Measurements from ENCODE around the gene HOOK2. TPM values are rescaled to one million over a fixed set of nuclear protein-coding genes. Genes with fewer than 3 reads are reported as not detected.

The HOOK2 gene
- total RNA-seq, 1 donor from 2014 or later = 25.9 TPM

- TF ChIP-seq EZH2 (IDR thresholded peaks at IDR 0.05; ENCODE audit: insufficient read depth, low read length) (no peak), CTCF (IDR thresholded peaks at IDR 0.05; ENCODE audit: insufficient read depth, low read depth, low read length) (no peak)
- Histone ChIP-seq H3K9me3 (ENCODE audit: insufficient read depth, low read depth, low read length) (no peaks in the 10 kb centered on the region), H3K9ac (ENCODE audit: low read length) (no peak overlapping the region), H3K4me3 (ENCODE audit: insufficient read depth, low read depth, low read length) (no peak overlapping the region), H3K79me2 (ENCODE audit: insufficient read depth, low read length) (no peaks in the 10 kb centered on the region), H3K27me3 (ENCODE audit: insufficient read depth, low read length) (no peaks in the 10 kb centered on the region), H2AFZ (ENCODE audit: low read depth, low read length) (no peak overlapping the region), H4K20me1 (ENCODE audit: insufficient read depth, low read length) (no peaks in the 10 kb centered on the region), H3K36me3 (ENCODE audit: insufficient read depth, low read length) (no peaks in the 10 kb centered on the region), H3K4me2 (ENCODE audit: low read length) (no peak overlapping the region), H3K4me1 (ENCODE audit: insufficient read depth, low read length) (no peaks in the 10 kb centered on the region), H3K27ac (ENCODE audit: low read depth, low read length) (no peak overlapping the region)
- H3K4me3 Mint-ChIP-seq (ENCODE audit: unreplicated experiment) = no peak overlapping the region
- peaks cover 9% of the 10 kb centered on the region for H3K4me1 Mint-ChIP-seq (ENCODE audit: low read depth, unreplicated experiment)
- no peak for FAIRE-seq
- H3K27ac Mint-ChIP-seq (ENCODE audit: unreplicated experiment) = no peak overlapping the region
- no peak for DNase-seq (ENCODE audit: low read depth)
- H3K27me3 Mint-ChIP-seq (ENCODE audit: low read depth, unreplicated experiment) = peaks cover 5% of the 10 kb centered on the region
- H3K36me3 Mint-ChIP-seq (ENCODE audit: low read depth, unreplicated experiment) = peaks cover 17% of the 10 kb centered on the region
- no peaks in the 10 kb centered on the region for H3K9me3 Mint-ChIP-seq (ENCODE audit: unreplicated experiment)
Measured at GRCh38 chr19:12769689-12770088, 5.7 kb downstream of the HOOK2 start.

- TF ChIP-seq EZH2 (IDR thresholded peaks at IDR 0.05; ENCODE audit: insufficient read depth, low read length) = no peak
- TF ChIP-seq CTCF (IDR thresholded peaks at IDR 0.05; ENCODE audit: insufficient read depth, low read depth, low read length) = no peak
- H3K36me3 ChIP-seq (ENCODE audit: insufficient read depth, low read length) = no peaks in the 10 kb centered on the region
- H3K27me3 Mint-ChIP-seq (ENCODE audit: low read depth, unreplicated experiment) = peaks cover 5% of the 10 kb centered on the region
- DNase-seq (ENCODE audit: low read depth) (no peak), FAIRE-seq (no peak)
- H2AFZ ChIP-seq (ENCODE audit: low read depth, low read length) = no peak overlapping the region
- H3K4me3 Mint-ChIP-seq (ENCODE audit: unreplicated experiment) = no peak overlapping the region
- H3K27ac Mint-ChIP-seq (ENCODE audit: unreplicated experiment) = no peak overlapping the region
- H3K4me2 ChIP-seq (ENCODE audit: low read length) = no peak overlapping the region
- no peaks in the 10 kb centered on the region for H3K9me3 ChIP-seq (ENCODE audit: insufficient read depth, low read depth, low read length)
- no peaks in the 10 kb centered on the region for H3K4me1 ChIP-seq (ENCODE audit: insufficient read depth, low read length)
- H3K4me1 Mint-ChIP-seq (ENCODE audit: low read depth, unreplicated experiment) = no peaks in the 10 kb centered on the region
- peaks cover 26% of the 10 kb centered on the region for H3K36me3 Mint-ChIP-seq (ENCODE audit: low read depth, unreplicated experiment)
- H4K20me1 ChIP-seq (ENCODE audit: insufficient read depth, low read length) = no peaks in the 10 kb centered on the region
- no peak overlapping the region for H3K9ac ChIP-seq (ENCODE audit: low read length)
- no peak overlapping the region for H3K27ac ChIP-seq (ENCODE audit: low read depth, low read length)
- H3K9me3 Mint-ChIP-seq (ENCODE audit: unreplicated experiment) = no peaks in the 10 kb centered on the region
- no peak overlapping the region for H3K4me3 ChIP-seq (ENCODE audit: insufficient read depth, low read depth, low read length)
- H3K79me2 ChIP-seq (ENCODE audit: insufficient read depth, low read length) = no peaks in the 10 kb centered on the region
- H3K27me3 ChIP-seq (ENCODE audit: insufficient read depth, low read length) = no peaks in the 10 kb centered on the region
Measured at GRCh38 chr19:12767666-12768065, 7.7 kb downstream of the HOOK2 start.

- H3K9me3 Mint-ChIP-seq (ENCODE audit: unreplicated experiment) = no peaks in the 10 kb centered on the region
- peak overlapping the region; percentile 72 for H3K4me3 Mint-ChIP-seq (ENCODE audit: unreplicated experiment)
- H3K79me2 ChIP-seq (ENCODE audit: insufficient read depth, low read length) = no peaks in the 10 kb centered on the region
- H3K4me1 ChIP-seq (ENCODE audit: insufficient read depth, low read length) = no peaks in the 10 kb centered on the region
- H3K4me2 ChIP-seq (ENCODE audit: low read length) = no peak overlapping the region
- H3K9me3 ChIP-seq (ENCODE audit: insufficient read depth, low read depth, low read length) = no peaks in the 10 kb centered on the region
- no peak for TF ChIP-seq EZH2 (IDR thresholded peaks at IDR 0.05; ENCODE audit: insufficient read depth, low read length)
- TF ChIP-seq CTCF (IDR thresholded peaks at IDR 0.05; ENCODE audit: insufficient read depth, low read depth, low read length) = no peak
- H3K9ac ChIP-seq (ENCODE audit: low read length) = no peak overlapping the region
- peaks cover 5% of the 10 kb centered on the region for H3K27me3 Mint-ChIP-seq (ENCODE audit: low read depth, unreplicated experiment)
- FAIRE-seq (no peak), DNase-seq (ENCODE audit: low read depth) (no peak)
- no peak overlapping the region for H3K4me3 ChIP-seq (ENCODE audit: insufficient read depth, low read depth, low read length)
- H3K27me3 ChIP-seq (ENCODE audit: insufficient read depth, low read length) = no peaks in the 10 kb centered on the region
- no peaks in the 10 kb centered on the region for H3K36me3 ChIP-seq (ENCODE audit: insufficient read depth, low read length)
- H2AFZ ChIP-seq (ENCODE audit: low read depth, low read length) = no peak overlapping the region
- no peak overlapping the region for H3K27ac ChIP-seq (ENCODE audit: low read depth, low read length)
- H4K20me1 ChIP-seq (ENCODE audit: insufficient read depth, low read length) = no peaks in the 10 kb centered on the region
- peaks cover 26% of the 10 kb centered on the region for H3K36me3 Mint-ChIP-seq (ENCODE audit: low read depth, unreplicated experiment)
- H3K4me1 Mint-ChIP-seq (ENCODE audit: low read depth, unreplicated experiment) = no peaks in the 10 kb centered on the region
- H3K27ac Mint-ChIP-seq (ENCODE audit: unreplicated experiment) = peak overlapping the region; percentile 18
Measured at GRCh38 chr19:12767150-12767549, 8.2 kb downstream of the HOOK2 start.

Data from astrocyte (in vitro differentiated cells and primary cell).